Measurements from ENCODE around the gene ZNF638. TPM values are rescaled to one million over a fixed set of nuclear protein-coding genes. Genes with fewer than 3 reads are reported as not detected.

The ZNF638 gene
- total RNA-seq, 2 donors from 2014 or later, result 73.2 to 76.9 TPM

GRCh38 chr2:71483246-71483645 lies 151.7 kb downstream of the ZNF638 start:
- H3K27ac ChIP-seq, result no peak overlapping the region
- DNase-seq, result no peak

GRCh38 chr2:71484354-71484753 lies 152.8 kb downstream of the ZNF638 start:
- intact Hi-C loops (cut with DNase I), result no loop called here
- Histone ChIP-seq H3K9ac (ENCODE audit: low read depth in 2 of 2, low read length in 2 of 2) (no peak overlapping the region), H3K27me3 (no peaks in the 10 kb centered on the region), H3K4me3 (no peak overlapping the region), H3K4me1 (no peaks in the 10 kb centered on the region), H3K27ac (no peak overlapping the region), H3K36me3 (no peaks in the 10 kb centered on the region), H3K9me3 (no peaks in the 10 kb centered on the region)
- no peak for DNase-seq
- no peak for TF ChIP-seq CTCF (IDR thresholded peaks at IDR 0.05)

More at GRCh38 chr2:71483246-71483645, 151.7 kb downstream of the ZNF638 start:
- no peak overlapping the region for H3K9ac ChIP-seq (ENCODE audit: low read depth in 2 of 2, low read length in 2 of 2)
- H3K27me3 ChIP-seq, result no peaks in the 10 kb centered on the region
- H3K4me3 ChIP-seq, result no peak overlapping the region
- H3K9me3 ChIP-seq, result no peaks in the 10 kb centered on the region
- no peaks in the 10 kb centered on the region for H3K4me1 ChIP-seq
- TF ChIP-seq CTCF (IDR thresholded peaks at IDR 0.05), result no peak
- H3K36me3 ChIP-seq, result no peaks in the 10 kb centered on the region
- intact Hi-C loops (cut with DNase I), result no loop called here

Other genes with a start within 250 kb of the ZNF638 start
- gene MCEE, start 201.6 kb upstream of the ZNF638 start, total RNA-seq, result 10 to 100 TPM; 20.3 to 23.2 TPM
- gene MPHOSPH10, start 201.1 kb upstream of the ZNF638 start, total RNA-seq, result 10 to 100 TPM; 18.7 to 26.4 TPM
- 1 to 10 TPM; 7.1 to 8.0 TPM for gene PAIP2B, start 104.7 kb upstream of the ZNF638 start, total RNA-seq
- 1 to 10 TPM; 2.4 to 7.5 TPM for gene DYSF, start 121.8 kb downstream of the ZNF638 start, total RNA-seq

All from colonic mucosa (tissue), 4 donors.